NCI-H748 treated with DMSO at 0.1 percent for 48 hours (cell line): ENCODE measurements around the gene IQSEC1.
A peak's percentile ranks its signal among the peaks of the same experiment; 100 is the strongest.
"Not testable (repeated sequence)": the region's sequence is repeated elsewhere in the genome, so short reads cannot be mapped to it uniquely, and the experiment has no call there.

Source experiments
- DNase-seq: peaks from one replicate; lab custom pipeline; 2025; lab: John Stamatoyannopoulos, UW

The IQSEC1 gene

DNA sequence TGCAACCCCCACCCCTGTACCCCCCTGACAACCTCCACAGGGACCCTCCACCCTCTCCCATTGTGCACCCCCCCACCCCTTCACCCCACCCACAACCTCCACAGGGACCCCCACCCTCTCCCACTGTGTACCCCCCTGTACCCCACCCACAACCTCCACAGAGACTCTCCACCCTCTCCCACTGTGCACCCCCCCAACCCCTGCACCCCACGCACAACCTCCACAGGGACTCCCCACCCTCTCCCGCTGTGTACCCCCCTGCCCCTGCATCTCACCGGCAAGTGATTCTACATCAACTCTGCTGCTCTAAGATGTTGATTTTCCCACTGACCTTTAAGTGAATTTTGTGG is 180.4 kb downstream of the IQSEC1 start:
- DNase-seq = no peak

DNA sequence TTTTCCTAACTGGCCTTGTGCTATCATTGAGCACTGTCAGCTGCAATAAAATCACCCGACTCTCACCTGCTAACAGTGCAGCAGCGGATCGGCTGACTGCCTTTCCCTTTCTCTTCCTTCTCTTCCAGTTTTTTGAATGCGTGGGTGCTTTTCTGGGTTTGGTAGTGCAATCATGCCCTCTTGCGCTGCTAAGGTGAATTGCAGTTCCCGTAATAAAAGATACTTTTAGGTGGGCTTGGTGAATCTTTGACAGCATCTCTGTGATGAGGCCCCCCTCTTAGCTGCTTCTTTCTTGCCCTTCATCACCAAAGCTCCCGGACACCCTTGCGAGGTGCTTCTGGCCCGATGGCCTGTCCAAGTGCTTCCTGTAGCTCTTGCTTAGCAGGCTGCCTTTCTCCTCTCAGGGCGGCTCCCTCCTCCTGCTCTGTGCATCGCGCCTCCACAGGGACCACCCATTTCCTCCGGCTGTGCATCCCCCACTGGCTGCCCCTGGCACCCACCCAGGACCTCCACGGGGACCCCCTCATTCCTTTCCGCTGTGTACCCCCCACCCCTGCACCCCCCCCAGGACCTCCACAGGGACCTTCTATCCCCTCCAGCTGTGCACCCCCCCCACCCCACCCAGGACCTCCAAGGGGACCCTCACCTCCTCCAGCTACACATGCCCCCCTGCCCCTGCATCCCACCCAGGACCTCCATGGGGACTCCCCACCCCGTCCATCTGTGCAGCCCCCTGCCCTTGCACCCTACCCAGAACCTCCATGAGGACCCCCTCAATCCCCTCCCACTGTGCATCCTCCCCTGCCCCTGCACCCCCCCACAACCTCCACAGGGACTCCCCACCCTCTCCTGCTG is 181.0 kb downstream of the IQSEC1 start:
- peak; percentile 40 for DNase-seq

DNA sequence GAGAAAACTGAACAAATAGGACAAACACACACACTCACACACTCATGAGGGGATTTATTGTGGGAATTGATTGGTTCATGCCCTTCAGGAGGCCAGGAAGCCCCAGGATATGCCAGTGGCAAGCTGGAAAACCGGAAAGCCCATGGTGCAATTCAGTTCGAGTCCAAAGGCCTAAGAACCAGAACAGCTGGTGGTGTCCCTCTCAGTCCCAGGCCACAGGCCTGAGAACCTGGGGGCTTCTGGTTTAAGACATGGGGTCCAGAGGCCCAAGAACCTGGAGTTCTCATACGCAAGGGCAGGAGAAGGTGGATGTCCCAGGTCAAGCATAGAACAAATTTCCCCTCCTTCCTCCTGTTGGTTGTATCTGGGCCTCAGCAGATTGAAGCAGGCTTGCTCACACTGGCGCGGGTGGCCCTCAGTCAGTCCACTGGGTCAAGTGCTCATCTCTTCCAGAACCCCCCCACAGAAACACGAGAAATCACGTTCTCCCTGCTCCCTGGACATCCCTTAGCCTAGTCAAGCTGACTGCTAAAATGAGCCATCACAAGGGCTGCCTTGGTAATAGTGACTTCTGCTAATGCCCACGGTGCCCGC is 181.7 kb downstream of the IQSEC1 start:
- no peak for DNase-seq

DNA sequence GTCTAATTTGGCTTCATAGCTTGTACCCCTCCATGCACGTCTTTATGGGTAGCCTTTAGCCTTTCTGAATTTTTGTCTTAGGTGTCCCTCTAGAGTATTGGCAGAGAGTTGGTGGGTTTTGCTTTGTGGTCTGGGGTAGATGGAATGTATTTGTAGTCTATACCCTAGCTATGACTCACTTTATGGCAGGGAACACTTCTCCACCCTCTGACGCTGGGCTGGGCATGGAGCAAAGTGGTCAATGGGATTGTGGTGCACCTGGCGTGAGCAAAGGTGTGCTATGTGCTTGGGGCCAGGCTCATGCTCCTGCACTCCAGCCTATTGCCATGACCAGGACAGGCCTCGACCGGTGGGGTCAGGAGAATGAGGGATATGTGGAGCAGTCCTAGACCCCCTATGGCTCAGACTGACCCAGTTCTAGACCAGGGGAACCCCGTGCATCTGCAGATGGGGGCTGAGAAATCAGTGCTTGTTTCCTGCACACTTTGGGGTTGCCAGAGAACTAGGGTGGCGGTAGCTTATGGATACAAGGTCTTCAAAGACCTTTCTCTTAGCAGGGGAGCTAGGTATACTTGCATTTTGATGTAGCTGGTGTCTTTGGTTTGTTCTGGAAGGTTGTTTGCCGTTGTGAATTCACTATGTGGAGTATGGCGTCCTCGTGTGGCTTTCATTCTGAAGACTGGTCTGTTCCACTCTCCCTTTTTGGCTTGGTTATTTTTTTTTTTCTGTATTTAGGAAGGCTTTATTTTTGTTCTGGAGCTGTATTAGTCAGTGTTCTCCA is 182.4 kb downstream of the IQSEC1 start:
- DNase-seq = no peak

DNA sequence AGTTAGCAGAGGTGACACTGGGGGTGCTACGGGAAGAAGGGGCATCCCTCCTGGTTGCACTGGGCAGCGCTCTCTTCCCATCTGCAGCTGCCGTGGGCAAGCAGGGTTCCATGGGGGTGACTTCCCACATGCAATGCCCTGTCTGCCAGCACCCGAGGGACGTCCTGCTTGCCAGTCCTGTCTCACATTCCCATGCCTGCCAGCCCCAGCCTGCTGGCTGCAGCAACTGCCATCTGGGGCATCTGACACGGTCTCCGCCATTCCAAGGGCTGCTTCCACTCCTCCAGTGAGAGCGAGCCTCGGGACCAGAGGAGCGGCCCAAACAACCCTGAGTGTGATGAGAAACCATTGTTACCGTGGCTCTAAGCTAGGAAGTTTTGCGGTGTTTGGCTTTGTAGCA is 186.5 kb downstream of the IQSEC1 start:
- DNase-seq = no peak

DNA sequence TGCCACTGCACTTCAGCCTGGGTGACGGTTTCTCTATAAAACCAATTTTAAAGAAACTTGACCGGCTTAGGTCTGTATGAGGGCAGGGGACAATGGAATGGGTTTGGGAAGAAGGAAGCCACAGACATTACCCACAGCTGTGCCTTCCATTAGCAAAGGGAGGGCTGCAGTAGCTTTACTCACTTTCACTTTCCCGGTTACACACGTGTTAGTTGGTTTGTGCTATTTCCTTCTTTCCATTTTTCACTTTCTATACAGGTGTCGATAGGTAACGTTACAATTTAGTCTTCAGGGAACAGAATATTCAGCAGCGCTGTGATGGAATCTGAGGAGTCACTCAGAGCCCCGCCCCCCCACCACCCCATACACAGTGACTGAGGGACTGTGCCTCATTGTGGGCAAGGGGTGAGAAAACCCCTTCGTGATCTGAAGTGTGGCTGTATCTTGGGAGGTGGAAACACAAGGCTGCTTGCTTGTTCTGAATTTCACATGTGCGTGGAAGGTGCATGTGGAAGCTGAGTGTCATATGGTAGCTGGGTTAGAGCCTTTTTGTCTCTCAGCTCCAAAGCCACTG is 187.0 kb downstream of the IQSEC1 start:
- DNase-seq = no peak

DNA sequence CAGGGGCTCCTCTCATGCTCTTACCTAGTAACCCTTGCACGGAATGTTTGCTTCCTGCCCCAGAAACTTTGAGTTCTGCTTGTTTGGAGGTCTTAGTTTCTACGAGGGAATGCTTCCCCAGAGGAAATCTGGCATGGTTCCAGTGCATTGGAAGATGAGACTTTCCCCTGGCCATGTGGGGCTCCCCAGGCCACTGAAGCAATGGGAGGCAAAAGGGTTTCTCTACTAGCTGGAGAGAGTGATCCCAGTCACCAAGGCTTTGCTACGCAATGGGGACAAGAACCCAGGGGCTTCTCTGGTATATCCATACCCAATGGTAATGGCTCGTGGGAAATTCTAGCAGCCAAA is 187.7 kb downstream of the IQSEC1 start:
- DNase-seq = no peak

DNA sequence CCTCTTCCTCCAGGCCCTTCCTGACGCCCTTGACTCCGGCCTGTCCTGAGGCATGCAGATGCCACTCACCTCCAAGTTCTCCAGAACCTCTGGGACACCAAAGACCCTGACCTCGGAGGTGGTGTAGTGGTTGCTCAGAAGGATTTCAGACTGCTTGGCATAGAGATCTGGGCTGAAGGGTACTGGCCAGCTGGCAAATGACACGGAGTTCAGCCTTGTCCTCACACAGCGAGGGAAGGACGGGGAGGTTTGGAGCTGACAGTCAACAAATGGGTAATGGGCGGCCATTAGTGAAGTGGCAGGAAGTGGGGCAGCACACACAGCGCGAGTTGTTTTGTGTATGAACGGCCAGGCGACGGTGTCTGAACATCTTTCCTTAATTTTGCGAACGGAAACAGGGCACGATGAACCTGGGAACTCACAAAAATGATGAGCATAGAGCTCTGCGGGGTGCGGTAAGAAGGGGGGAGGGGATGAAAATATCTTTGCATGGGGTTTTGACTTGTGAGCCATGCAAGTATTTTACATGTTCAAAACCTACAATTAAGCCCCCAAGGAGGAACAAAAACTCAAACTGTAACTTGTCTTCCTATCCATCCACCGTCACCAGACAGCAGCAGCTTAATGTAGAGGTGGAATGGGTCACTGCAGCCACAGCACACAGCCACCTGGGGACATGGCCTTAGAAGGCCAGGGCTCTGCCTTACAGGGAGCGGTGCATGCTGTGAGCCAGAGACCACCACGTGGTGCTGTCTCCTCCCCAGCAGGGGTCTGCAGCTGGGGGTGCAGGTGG is 188.2 kb downstream of the IQSEC1 start:
- DNase-seq = no peak

DNA sequence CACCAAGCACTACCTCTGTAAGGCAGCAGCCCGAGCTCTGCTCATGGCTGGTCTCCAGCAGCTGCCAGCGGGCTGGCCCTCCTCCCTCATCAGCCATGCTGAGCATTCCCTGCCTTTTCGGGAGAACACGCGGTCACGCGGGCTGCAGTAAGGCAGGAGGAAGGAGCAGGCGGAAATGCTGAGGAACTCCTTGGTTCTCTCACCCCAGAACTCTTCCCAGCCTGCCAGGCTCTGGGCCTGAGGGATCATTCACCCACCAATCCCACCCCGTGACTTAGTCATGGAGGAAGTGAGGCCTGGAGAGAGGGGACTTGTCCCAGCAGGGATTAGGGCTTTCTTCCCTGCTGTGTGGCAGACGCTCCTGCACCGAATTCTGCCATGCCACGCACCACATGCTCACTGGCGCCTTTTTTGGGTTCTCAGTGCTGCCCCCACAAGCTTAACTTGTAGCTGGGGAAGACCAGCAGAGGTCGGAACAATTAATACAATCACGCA is 189.0 kb downstream of the IQSEC1 start:
- no peak for DNase-seq

DNA sequence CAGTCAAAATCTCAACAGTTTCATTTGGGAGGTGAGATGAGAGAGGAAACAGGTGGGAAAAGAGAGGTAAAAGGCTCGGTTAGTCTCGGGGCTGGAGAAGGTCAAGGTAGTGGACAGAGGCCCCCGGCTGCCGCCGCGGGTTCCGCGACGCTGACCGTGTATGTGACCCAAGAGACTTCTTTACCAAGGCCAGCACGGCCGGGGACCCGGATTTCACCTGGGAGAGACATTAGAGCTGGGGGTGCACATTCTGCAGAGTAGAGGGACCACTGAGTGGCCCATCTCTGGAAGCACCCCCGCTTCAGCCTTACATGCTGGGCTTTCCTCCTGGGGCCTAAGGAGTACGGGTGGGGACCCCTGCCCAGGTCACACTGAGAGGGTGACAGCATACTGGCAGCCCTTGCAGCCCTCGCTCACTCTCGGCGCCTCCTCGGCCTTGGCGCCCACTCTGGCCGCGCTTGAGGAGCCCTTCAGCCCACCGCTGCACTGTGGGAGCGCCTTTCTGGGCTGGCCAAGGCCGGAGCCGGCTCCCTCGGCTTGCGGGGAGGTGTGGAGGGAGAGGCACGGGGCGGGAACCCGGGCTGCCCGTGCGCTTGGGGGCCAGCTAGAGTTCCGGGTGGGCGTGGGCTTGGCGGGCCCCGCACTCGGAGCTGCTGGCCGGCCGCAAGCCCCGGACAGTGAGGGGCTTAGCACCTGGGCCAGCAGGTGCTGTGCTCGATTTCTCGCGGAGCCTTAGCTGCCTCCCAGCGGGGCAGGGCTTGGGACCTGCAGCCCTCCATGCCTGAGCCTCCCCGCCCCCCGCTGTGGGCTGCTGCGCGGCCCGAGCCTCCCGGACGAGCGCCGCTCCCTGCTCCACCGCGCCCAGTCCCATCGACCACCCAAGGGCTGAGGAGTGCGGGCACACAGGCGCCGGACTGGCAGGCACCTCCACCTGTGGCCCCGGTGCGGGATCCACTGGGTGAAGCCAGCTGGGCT is 190.6 kb downstream of the IQSEC1 start:
- no peak for DNase-seq

DNA sequence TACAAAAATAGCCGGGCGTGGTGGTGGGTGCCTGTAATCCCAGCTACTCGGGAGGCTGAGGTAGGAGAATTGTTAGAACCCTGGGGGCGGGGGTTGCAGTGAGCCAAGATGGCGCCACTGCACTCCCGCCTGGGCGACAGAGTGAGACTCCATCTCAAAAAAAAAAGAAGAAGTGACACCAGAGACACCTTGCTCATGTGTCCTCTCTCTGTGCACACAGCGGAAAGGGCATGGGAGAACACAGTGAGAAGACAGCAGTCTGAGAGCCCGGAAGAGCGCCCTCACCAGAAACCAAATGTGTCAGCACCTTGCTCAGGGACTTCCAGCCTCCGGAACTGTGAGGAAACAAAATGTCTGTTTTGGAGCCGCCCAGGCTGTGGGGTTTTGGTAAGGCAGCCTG is 191.4 kb downstream of the IQSEC1 start:
- not testable (repeated sequence) for DNase-seq

DNA sequence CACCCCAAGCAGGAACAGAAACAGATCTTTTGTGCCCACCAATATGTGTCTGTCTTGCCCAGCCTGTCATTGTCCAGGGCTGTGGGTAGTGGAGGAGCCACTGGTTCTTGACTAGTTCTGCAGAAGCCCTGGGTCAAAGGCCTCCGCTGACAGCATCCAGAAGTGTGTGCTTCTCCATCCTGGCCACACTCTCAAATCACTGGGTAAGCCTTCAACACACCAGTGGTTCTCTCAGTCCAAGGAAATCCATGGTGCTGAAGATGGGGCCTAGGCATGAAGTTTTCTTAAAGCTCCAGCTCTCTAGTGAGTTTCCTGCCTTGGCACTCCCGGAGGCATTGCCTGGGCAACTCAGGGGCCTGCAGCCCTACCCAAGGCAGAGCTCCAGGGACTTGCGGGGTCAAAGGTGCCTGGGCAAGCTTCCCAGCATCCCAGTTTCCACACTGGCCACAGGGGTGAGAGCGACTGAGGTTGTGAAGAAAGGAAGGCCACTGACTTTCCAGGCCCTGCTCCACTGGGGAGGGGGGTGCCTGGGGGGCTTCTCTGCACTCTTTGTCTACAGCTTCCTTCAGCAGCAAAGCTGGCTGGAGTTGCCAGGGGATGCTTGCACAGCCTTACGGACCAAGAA is 193.9 kb downstream of the IQSEC1 start:
- no peak for DNase-seq

DNA sequence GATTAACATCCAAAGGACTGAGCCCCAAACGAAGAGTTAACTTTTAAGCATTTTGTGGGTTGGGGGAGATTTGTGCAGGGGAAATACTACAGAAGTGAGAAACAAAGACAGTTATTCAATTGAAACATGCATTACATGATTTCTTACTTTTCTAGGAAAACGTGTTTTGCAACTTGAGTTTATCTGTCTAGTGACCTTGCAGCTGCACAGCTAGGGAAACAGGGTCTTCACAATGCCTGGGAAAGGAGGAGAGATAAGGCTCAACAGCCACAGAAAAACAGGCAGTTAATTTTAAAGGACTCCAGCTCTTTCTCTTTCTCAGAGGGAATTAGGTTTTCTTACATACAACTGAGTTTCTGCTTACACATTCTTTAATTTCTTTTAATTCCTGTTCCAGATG is 194.5 kb downstream of the IQSEC1 start:
- not testable (repeated sequence) for DNase-seq

DNA sequence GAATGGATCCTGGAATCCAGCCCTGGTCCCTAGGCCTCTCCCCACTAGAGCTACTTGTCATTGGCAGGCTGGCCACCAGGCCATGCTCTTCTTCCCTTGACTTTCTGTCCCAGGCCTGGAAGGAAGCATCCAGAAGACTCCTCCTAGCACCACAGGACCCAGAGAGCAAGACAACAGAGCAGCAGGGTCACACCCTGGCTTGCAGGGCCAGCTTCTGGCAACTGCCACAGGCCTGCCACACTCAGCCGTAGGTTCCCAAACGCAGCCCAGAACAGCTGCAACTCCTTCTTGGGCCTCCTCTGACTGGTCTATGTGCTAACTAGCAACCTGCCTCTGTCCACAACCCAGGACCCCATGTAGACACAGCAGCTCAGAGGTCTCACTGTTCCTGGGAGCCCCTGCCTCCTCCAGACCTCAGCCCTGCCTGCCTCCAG is 195.1 kb downstream of the IQSEC1 start:
- DNase-seq = no peak

DNA sequence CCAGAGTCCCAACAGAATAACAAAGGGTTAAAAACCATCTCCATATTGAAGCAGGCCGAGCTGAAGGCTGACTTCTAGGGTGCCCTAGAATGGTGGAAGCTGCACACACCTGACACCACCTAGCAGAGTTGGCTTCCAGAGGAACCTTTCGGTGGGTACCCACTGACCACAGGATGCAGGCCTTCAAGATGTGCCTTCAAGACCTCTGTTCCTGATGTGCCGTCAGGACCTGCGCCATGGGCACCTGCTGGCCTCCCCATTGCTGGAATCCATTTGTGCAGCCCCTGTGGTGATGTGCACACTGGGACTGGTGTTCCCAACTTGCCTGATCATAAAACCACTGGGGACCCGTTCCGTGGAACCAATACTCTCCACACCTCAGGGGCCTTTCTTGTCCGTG is 196.2 kb downstream of the IQSEC1 start:
- DNase-seq = no peak

DNA sequence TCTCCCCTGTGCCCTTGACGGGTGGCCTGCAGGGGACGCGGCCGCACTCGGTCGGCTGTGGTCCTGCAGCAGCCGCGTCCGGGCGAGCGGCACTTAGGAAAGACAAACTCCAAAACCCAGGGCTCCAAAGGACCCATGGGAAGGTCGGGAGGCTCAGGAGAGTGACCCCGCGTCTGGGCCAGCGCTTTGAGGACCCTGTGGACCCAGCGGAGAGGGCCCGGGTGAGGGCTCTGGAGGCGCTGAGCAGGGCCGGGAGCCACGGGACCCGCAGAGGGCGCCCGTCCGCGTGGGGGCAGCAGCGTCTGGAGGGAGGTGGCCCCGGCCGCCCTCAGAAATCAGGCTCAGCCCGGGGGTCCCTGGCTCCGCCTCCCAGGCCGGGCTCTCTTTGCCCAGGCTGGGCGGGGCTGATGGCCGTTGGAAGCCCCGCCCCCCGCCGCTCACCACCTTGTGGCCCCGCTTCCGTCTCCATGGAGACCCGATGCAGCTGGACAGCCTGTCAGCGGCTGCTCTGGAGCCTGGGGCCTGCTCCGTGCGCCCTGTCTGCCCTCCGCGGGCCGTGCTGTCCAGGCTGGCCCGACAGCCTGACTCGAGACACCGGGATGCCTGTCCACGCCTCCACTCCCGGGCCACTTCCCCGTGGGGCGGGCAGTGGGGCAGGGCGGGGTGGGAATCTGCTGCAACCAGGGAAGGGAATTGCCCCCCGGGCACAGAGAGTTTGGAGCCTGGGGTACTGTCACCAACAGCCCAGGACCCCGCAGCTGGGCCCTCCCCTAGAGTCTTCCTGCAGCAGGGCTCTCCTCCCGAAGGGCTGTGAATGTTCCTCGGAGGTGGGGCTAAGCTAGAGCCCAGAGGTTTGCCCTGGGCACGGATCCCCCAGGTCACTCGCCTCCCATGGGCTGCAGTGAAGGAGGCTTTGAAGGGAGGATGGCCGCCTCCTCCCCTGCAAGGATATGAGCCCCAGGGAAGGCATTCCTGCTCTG is 197.1 kb downstream of the IQSEC1 start:
- DNase-seq = no peak

DNA sequence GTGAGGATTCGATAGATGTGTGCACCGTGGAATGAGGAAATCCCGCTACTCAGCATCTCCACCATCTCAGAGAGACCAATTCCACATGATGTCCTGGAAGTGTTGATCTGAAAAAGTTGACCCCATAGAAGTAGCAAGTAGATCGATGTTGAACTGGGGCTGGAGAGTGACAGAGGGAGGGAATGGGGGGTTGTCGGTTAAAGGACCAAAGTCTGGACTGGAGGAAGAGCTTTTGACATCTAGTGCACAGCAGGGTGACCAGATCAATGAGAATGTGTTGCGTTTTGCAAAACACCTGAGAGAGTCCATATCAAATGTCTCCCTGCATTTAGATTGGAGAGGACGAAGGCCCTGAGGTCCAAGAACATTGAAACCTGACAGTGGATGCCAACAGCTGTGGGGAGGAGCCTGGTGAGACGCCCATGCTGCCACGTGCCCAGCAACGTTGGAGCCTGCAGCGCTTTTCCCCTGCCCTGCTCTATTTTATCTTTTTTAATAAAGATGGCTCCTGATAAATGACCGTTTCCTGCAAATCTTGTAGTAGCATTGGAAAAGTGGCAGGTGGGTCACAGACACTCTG is 201.7 kb downstream of the IQSEC1 start:
- DNase-seq = no peak

DNA sequence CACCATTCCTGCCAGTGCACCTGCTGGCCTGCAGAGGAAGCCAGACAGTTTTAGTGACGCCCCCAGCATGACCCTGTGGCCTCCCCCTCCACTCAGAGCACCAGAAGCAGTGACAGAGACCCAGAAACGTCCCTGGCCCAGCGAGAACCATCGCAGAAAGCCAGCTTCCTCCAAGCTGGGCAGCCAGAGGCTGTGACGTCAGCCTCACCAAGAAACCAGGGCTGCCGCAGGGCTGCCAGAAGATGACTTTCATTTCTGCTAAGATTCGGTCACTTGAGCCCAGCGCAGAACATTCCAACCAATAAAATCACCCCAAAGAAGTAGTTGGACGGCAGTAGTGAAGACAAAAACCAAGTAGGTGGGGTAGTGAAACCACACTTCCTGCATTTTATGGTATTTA is 202.3 kb downstream of the IQSEC1 start:
- no peak for DNase-seq
